ENCODE results near the gene AMFR.

The AMFR gene

GRCh38 chr16:56369202-56369601, 56.1 kb downstream of the AMFR start:
- ChIA-PET CTCF (interaction anchor here (4.3 kb wide), 1 partner anchor 13 kb away, joined by 35 read pairs; no protein-coding TSS in a partner anchor), POLR2A (no interaction called here)
- no peaks in the 10 kb centered on the region for H3K9me3 ChIP-seq (ENCODE audit: control insufficient read depth, insufficient read depth, low read depth, low read length)
- H3K4me1 ChIP-seq (ENCODE audit: control insufficient read depth, insufficient read depth, low read length), result peaks cover 26% of the 10 kb centered on the region
- peaks cover 7 to 55% of the 10 kb centered on the region in 2 experiments for H3K36me3 ChIP-seq (ENCODE audit: control insufficient read depth in 2 of 2, insufficient read depth in 1 of 2, low read length in 2 of 2)
- H3K4me3 ChIP-seq (ENCODE audit: low read depth, low read length), result no peak overlapping the region
- TF ChIP-seq ZNF221 (tag by site-specific recombination; IDR thresholded peaks at IDR 0.05; ENCODE audit: borderline replicate concordance) (no peak), KLF1 (tag by site-specific recombination; IDR thresholded peaks at IDR 0.05) (no peak), ZNF211 (tag by site-specific recombination; IDR thresholded peaks at IDR 0.05; ENCODE audit: low read depth) (no peak), ZNF654 (tag by site-specific recombination; IDR thresholded peaks at IDR 0.05; ENCODE audit: low read depth) (no peak), ZNF18 (tag by site-specific recombination; IDR thresholded peaks at IDR 0.05) (no peak), ZNF138 (tag by site-specific recombination; IDR thresholded peaks at IDR 0.05; ENCODE audit: borderline replicate concordance) (no peak), YY1 (tag by site-specific recombination; IDR thresholded peaks at IDR 0.05) (no peak), ZNF280C (tag by site-specific recombination; IDR thresholded peaks at IDR 0.05) (no peak), ZNF248 (tag by site-specific recombination; IDR thresholded peaks at IDR 0.05) (no peak), ZNF747 (tag by site-specific recombination; IDR thresholded peaks at IDR 0.05) (no peak), BCL11B (tag by site-specific recombination; IDR thresholded peaks at IDR 0.05; ENCODE audit: low read depth) (no peak), GFI1B (tag by site-specific recombination; IDR thresholded peaks at IDR 0.05) (no peak), ZNF704 (tag by site-specific recombination; IDR thresholded peaks at IDR 0.05) (no peak), ZNF510 (tag by site-specific recombination; IDR thresholded peaks at IDR 0.05; ENCODE audit: insufficient replicate concordance) (no peak), ZNF626 (tag by site-specific recombination; IDR thresholded peaks at IDR 0.05) (no peak), ZNF544 (tag by site-specific recombination; IDR thresholded peaks at IDR 0.05) (no peak)
- no peak overlapping the region for H3K27ac ChIP-seq (ENCODE audit: extremely low read depth, low read depth, low read length)

- TF ChIP-seq ZNF639 (tag by site-specific recombination; IDR thresholded peaks at IDR 0.05), result no peak
- no peak for TF ChIP-seq ZNF571 (tag by site-specific recombination; IDR thresholded peaks at IDR 0.05)
- no peak for TF ChIP-seq ZNF169 (tag by site-specific recombination; IDR thresholded peaks at IDR 0.05)
- TF ChIP-seq ZNF341 (tag by site-specific recombination; IDR thresholded peaks at IDR 0.05; ENCODE audit: low read depth), result no peak
- TF ChIP-seq ZNF610 (tag by site-specific recombination; IDR thresholded peaks at IDR 0.05; ENCODE audit: borderline replicate concordance), result no peak
- TF ChIP-seq ZNF555 (tag by site-specific recombination; conservative IDR thresholded peaks at IDR 0.05), result no peak
- no peak for TF ChIP-seq ZNF623 (tag by site-specific recombination; IDR thresholded peaks at IDR 0.05)
- TF ChIP-seq ZXDB (tag by site-specific recombination; IDR thresholded peaks at IDR 0.05), result no peak
- no peak for TF ChIP-seq ZNF133 (tag by site-specific recombination; IDR thresholded peaks at IDR 0.05)
- no peak for TF ChIP-seq ZNF157 (tag by site-specific recombination; IDR thresholded peaks at IDR 0.05)
- TF ChIP-seq ZNF544 (tag by site-specific recombination; IDR thresholded peaks at IDR 0.05), result no peak
- TF ChIP-seq BCL6B (tag by site-specific recombination; IDR thresholded peaks at IDR 0.05), result no peak
- no peak for TF ChIP-seq GLI4 (tag by site-specific recombination; IDR thresholded peaks at IDR 0.05)
- CTCF ChIA-PET, result interaction anchor here (4.3 kb wide), 1 partner anchor 12 kb away, joined by 35 read pairs; no protein-coding TSS in a partner anchor
- H3K4me3 ChIP-seq (ENCODE audit: low read depth, low read length), result no peak overlapping the region
- no peaks in the 10 kb centered on the region for H3K9me3 ChIP-seq (ENCODE audit: control insufficient read depth, insufficient read depth, low read depth, low read length)
- peaks cover 26% of the 10 kb centered on the region for H3K4me1 ChIP-seq (ENCODE audit: control insufficient read depth, insufficient read depth, low read length)
- no peak overlapping the region for H3K27ac ChIP-seq (ENCODE audit: extremely low read depth, low read depth, low read length)
- peaks cover 2 to 62% of the 10 kb centered on the region in 2 experiments for H3K36me3 ChIP-seq (ENCODE audit: control insufficient read depth in 2 of 2, insufficient read depth in 1 of 2, low read length in 2 of 2)
- POLR2A ChIA-PET, result no interaction called here
Measured at GRCh38 chr16:56368545-56368944, 56.8 kb downstream of the AMFR start.
